AG10803 (cell line): ENCODE measurements around the gene DYNLRB1.

Experiments used
- DNase-seq: peaks from one replicate; pipeline ENCODE4 v3.0.0; 2010; ENCODE audit warnings: low read depth
- H3K4me3 ChIP-seq: 2 replicates; pipeline ENCODE4 v1.5.1; 2011; ENCODE audit warnings: mild to moderate bottlenecking, low read length, control low read depth
- CTCF ChIP-seq: conservative IDR thresholded peaks from 2 replicates; pipeline ENCODE4 v1.5.1; 2011; ENCODE audit warnings: mild to moderate bottlenecking, low read length, control low read depth, inconsistent platforms

Gene DYNLRB1

GRCh38 chr20:34536798-34537394 lies 20.7 kb downstream of the DYNLRB1 start:
- peak; percentile 39 for DNase-seq
- H3K4me3 ChIP-seq, result no peak overlapping the region
- TF ChIP-seq CTCF, result peak; percentile 47

GRCh38 chr20:34537651-34538050 lies 21.4 kb downstream of the DYNLRB1 start:
- no peak overlapping the region for H3K4me3 ChIP-seq
- TF ChIP-seq CTCF, result no peak
- no peak for DNase-seq

GRCh38 chr20:34538671-34539123 lies 22.5 kb downstream of the DYNLRB1 start:
- peak; percentile 87 for TF ChIP-seq CTCF
- H3K4me3 ChIP-seq, result no peak overlapping the region
- DNase-seq, result peak; percentile 82

GRCh38 chr20:34539756-34540155 lies 23.5 kb downstream of the DYNLRB1 start:
- no peak for DNase-seq
- H3K4me3 ChIP-seq, result no peak overlapping the region
- TF ChIP-seq CTCF, result no peak

GRCh38 chr20:34540596-34541263 lies 24.5 kb downstream of the DYNLRB1 start:
- no peak for TF ChIP-seq CTCF
- H3K4me3 ChIP-seq, result no peak overlapping the region
- no peak for DNase-seq

GRCh38 chr20:34541264-34541901 lies 25.2 kb downstream of the DYNLRB1 start:
- no peak for TF ChIP-seq CTCF
- H3K4me3 ChIP-seq, result no peak overlapping the region
- no peak for DNase-seq

- no peak for DNase-seq
- H3K4me3 ChIP-seq, result no peak overlapping the region
- no peak for TF ChIP-seq CTCF
Observed at GRCh38 chr20:34541917-34542316, 25.7 kb downstream of the DYNLRB1 start.
